GM12891 (cell line): ENCODE data around the gene CEP170B.

Experiments used
- PAX5 ChIP-seq: IDR thresholded peaks from 2 replicates; pipeline ENCODE4 v1.6.1; 2011; ENCODE audit warnings: low read length, moderate library complexity, mild to moderate bottlenecking; ENCODE audit not compliant: insufficient read depth, severe bottlenecking
- POLR2A ChIP-seq: IDR thresholded peaks from 2 replicates; pipeline ENCODE4 v1.6.1; 2011; ENCODE audit warnings: low read depth, low read length, control low read depth
- POLR2AphosphoS5 ChIP-seq: IDR thresholded peaks from 2 replicates; pipeline ENCODE4 v1.6.1; 2011; ENCODE audit warnings: low read depth, low read length, control low read depth
- SPI1 ChIP-seq: IDR thresholded peaks from 2 replicates; pipeline ENCODE4 v1.6.1; 2011; ENCODE audit warnings: low read depth, low read length, control low read depth
- TAF1 ChIP-seq: IDR thresholded peaks from 2 replicates; pipeline ENCODE4 v1.6.1; 2011; ENCODE audit warnings: low read depth, low read length, control low read depth

- TF ChIP-seq PAX5 (no peak), TAF1 (no peak), POLR2A (no peak), POLR2AphosphoS5 (no peak), SPI1 (no peak)
Observed at GRCh38 chr14:104817930-104818713, 46.9 kb upstream of the CEP170B start.
